H7 (cell line): ENCODE results near the gene CD300H. TPM values are rescaled to one million over a fixed set of nuclear protein-coding genes. Genes with fewer than 3 reads are reported as not detected.

Experiments used
- DNase-seq: peaks from one replicate; pipeline ENCODE4 v3.0.0; 2012
- H3K27me3 ChIP-seq: 2 replicates; pipeline ENCODE4 v1.6.0; 2011; ENCODE audit warnings: mild to moderate bottlenecking, low read length; ENCODE audit not compliant: control insufficient read depth, insufficient read depth
- H3K36me3 ChIP-seq: replicated peaks from 2 replicates; pipeline ENCODE4 v1.5.1; 2011; ENCODE audit warnings: low read length; ENCODE audit not compliant: control insufficient read depth, insufficient read depth
- H3K4me3 ChIP-seq: 2 replicates; pipeline ENCODE4 v1.5.1; 2011; ENCODE audit warnings: low read depth, mild to moderate bottlenecking, control low read depth, low read length, moderate library complexity; ENCODE audit not compliant: insufficient read depth
- total RNA-seq: library from RNA; depleted of rRNA; stranded (reverse); fragments of >200 nt; shearing (Covaris generic); gene quantifications from 2 replicates; pipeline ENCODE4 v1.2.3, GENCODE V29; 2014; rRNA removed

Gene CD300H
- not detected in 2 replicates for total RNA-seq

- Histone ChIP-seq H3K36me3 (no peaks in the 10 kb centered on the region), H3K4me3 (no peak within 1 kb of the TSS), H3K27me3 (no peaks in the 10 kb centered on the region)
- no peak for DNase-seq
These were observed at the start of gene CD300H for GRCh38 chr17:74567397-74567796. Gene CD300H (minus strand): TSS chr17:74567509.

GRCh38 chr17:74616696-74617095 is 49.4 kb upstream of the CD300H start:
- H3K36me3 ChIP-seq: no peaks in the 10 kb centered on the region
- no peak for DNase-seq
- H3K27me3 ChIP-seq: peaks cover 2% of the 10 kb centered on the region; the same call in 1 of the 2 replicates
- H3K4me3 ChIP-seq: no peak overlapping the region

DNA sequence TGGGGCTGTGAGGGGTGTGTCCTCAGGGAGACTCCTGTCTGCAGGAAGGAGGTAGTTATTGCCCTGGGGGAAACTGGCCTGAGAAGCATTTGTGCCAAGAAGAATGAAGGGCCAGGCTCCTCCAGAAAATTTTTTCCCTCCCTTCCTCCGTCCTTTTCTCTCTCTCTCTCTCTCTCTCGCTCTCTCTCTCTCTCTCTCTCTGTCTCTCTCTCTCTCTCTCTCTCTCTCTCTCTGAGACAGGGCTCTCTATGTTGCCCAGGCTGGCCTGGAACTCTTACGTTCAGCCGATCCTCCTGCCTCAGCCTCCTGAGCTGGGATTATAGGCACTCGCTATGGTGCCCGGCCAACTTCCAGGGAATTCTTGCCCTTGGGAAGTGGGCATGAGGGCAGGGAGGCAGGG is 44.7 kb upstream of the CD300H start:
- no peak overlapping the region for H3K4me3 ChIP-seq
- DNase-seq: no peak
- no peaks in the 10 kb centered on the region; the same call in 1 of the 2 replicates for H3K27me3 ChIP-seq
- H3K36me3 ChIP-seq: no peaks in the 10 kb centered on the region

DNA sequence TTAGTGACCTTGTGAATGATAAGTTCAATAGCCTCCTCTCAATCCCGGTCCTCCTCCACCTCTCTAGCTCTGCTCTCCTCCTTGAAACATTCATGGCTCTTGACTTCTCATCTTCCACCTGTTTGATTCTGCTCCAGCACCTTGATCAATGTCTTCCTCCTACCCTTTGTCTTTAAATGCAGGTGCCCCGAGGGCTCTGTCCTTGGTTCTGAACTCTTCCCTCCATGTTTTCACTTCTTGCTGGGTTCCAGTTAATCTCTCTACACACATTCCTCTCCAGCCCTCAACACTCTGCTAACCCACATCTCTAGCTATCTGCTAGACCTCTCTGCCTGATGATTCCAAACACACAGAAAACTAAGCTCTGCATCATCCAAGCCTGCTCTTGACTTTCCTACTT is 42.8 kb upstream of the CD300H start:
- Histone ChIP-seq H3K27me3 (no peaks in the 10 kb centered on the region; the same call in 1 of the 2 replicates), H3K4me3 (no peak overlapping the region)
- DNase-seq: peak; percentile 65

GRCh38 chr17:74608511-74608910 is 41.2 kb upstream of the CD300H start:
- no peaks in the 10 kb centered on the region; the same call in 1 of the 2 replicates for H3K27me3 ChIP-seq
- DNase-seq: no peak

More for the DNA sequence above, 42.8 kb upstream of the CD300H start:
- no peaks in the 10 kb centered on the region for H3K36me3 ChIP-seq

GRCh38 chr17:74607221-74607620 is 39.9 kb upstream of the CD300H start:
- Histone ChIP-seq H3K36me3 (no peaks in the 10 kb centered on the region), H3K4me3 (no peak overlapping the region), H3K27me3 (no peaks in the 10 kb centered on the region; the same call in 1 of the 2 replicates)
- DNase-seq: no peak

More at GRCh38 chr17:74608511-74608910, 41.2 kb upstream of the CD300H start:
- Histone ChIP-seq H3K36me3 (no peaks in the 10 kb centered on the region), H3K4me3 (no peak overlapping the region)

DNA sequence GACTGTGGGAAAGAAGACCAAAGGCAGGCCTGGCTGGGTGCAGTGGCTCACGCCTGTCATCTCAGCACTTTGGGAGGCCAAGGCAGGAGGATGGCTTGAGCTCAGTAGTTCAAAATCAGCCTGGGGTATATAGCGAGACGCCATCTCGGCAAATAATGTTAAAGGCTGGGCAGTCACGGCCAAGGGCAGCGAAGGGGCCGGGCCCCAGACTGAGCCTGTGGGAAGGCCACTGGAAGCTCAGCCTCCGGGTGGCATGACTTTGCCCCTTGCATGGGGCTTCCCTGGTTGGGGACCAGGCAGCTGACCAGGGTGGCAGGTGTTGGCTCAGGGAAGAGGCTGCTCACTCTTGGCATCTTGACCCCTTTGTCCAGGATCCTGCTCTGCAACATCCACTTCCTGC is 38.7 kb upstream of the CD300H start:
- Histone ChIP-seq H3K4me3 (no peak overlapping the region), H3K27me3 (no peaks in the 10 kb centered on the region; the same call in 1 of the 2 replicates), H3K36me3 (no peaks in the 10 kb centered on the region)
- DNase-seq: no peak

GRCh38 chr17:74605361-74605760 is 38.1 kb upstream of the CD300H start:
- no peak overlapping the region for H3K4me3 ChIP-seq
- H3K27me3 ChIP-seq: no peaks in the 10 kb centered on the region
- H3K36me3 ChIP-seq: no peaks in the 10 kb centered on the region
- no peak for DNase-seq

- no peak for DNase-seq
- Histone ChIP-seq H3K4me3 (no peak overlapping the region), H3K36me3 (no peaks in the 10 kb centered on the region), H3K27me3 (no peaks in the 10 kb centered on the region)
These were observed 37.5 kb upstream of the CD300H start for GRCh38 chr17:74604761-74605160.

DNA sequence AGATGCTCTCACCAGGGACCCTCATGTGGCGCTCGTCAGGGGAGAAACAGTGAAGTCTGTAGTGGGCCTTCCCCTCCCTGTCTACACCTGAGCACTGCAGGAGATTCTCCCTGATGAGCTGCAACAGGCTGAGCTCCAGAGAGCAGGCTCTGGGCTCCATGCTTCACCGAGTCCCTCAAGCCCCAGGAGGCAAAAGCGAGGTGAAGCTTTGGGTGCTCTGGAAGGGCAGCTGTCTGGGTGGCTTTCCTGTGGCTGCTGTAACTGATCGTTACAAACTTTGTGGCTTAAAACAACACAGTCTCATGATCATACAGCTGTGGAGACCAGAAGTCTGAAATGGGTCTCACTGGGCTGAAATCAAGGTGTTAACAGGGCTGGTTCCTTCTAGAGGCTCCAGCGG is 36.9 kb upstream of the CD300H start:
- H3K27me3 ChIP-seq: no peaks in the 10 kb centered on the region
- H3K4me3 ChIP-seq: no peak overlapping the region
- no peaks in the 10 kb centered on the region for H3K36me3 ChIP-seq
- no peak for DNase-seq

DNA sequence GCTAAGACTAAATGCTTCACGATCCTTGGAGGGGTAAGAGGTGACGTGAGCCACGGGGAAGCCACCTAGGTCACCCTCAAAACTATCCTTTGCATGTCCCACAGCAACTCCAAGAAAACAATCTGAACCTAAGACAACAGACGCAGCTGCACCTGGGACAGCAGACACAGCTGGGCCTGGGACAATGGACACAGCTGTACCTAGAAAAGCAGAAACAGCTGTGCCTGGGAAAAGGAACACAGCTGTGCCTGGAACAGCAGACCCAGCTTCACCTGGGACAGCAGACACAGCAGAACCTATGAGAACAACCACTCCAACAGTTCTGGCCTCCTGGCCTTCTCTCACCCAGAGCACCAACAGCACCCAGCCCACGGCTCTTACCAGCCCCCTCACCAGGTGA is 36.4 kb upstream of the CD300H start:
- no peaks in the 10 kb centered on the region for H3K27me3 ChIP-seq

DNA sequence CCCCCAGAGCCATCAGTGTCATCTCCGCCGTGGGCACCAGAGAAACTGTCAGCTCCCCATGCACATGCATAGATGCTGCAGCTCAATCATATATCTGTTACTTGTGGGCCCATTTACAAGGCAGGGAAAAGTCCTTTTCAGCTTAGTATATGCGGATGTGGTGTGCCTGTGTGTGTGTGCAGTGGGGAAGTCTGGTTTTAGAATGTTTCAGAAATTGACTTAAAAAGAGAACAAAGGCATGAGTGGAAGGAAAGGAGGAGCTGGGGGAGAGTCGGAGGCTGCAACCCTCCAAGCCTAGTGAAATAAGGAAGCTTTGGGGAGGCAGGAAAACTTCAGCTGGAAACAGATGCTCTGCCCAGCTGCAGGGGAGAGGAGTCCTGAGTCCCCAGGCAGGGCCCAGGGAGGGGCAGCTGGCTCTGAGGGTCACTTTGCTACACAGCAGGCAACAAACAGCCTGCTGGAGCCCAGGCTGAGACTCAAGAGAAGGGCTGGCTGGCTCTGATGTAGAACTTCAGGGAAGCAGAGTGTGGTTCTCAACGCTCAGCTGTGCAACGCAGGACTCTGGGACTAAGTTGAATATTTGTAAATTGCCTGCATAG is 35.8 kb upstream of the CD300H start:
- no peak for DNase-seq
- Histone ChIP-seq H3K27me3 (no peaks in the 10 kb centered on the region), H3K36me3 (no peaks in the 10 kb centered on the region), H3K4me3 (no peak overlapping the region)

More for the DNA sequence above, 36.4 kb upstream of the CD300H start:
- Histone ChIP-seq H3K4me3 (no peak overlapping the region), H3K36me3 (no peaks in the 10 kb centered on the region)
- no peak for DNase-seq

GRCh38 chr17:74601944-74602572 is 34.7 kb upstream of the CD300H start:
- Histone ChIP-seq H3K36me3 (no peaks in the 10 kb centered on the region), H3K4me3 (no peak overlapping the region), H3K27me3 (no peaks in the 10 kb centered on the region)
- peak; percentile 77 for DNase-seq

- Histone ChIP-seq H3K4me3 (no peak overlapping the region), H3K27me3 (no peaks in the 10 kb centered on the region), H3K36me3 (no peaks in the 10 kb centered on the region)
- DNase-seq: no peak
These were observed 32.2 kb upstream of the CD300H start for GRCh38 chr17:74599448-74599939.

- Histone ChIP-seq H3K27me3 (no peaks in the 10 kb centered on the region), H3K4me3 (no peak overlapping the region), H3K36me3 (no peaks in the 10 kb centered on the region)
- DNase-seq: no peak
These were observed 31.7 kb upstream of the CD300H start for GRCh38 chr17:74599023-74599399.
